ENCODE data around the gene FCRL1. TPM values are rescaled to one million over a fixed set of nuclear protein-coding genes. Genes with fewer than 3 reads are reported as not detected.

Gene FCRL1
- total RNA-seq, 3 donors from 2014 or later, result 0.32 TPM; not detected in 2

- H3K27ac ChIP-seq, result no peak overlapping the region
- no peak for DNase-seq (ENCODE audit: low spot score in 2 of 2)
- no peaks in the 10 kb centered on the region for H3K4me1 ChIP-seq
- intact Hi-C loops (cut with DNase I; ENCODE audit: low total_unique reads), result loop anchor here (2.0 kb wide), 1 partner anchor 27 kb away; the partner anchor contains the start of gene FCRL2
- no peaks in the 10 kb centered on the region for H3K9me3 ChIP-seq
- H3K4me3 ChIP-seq, result no peak overlapping the region
- TF ChIP-seq POLR2AphosphoS5 (IDR thresholded peaks at IDR 0.05), result no peak
- H3K36me3 ChIP-seq, result no peaks in the 10 kb centered on the region
- H3K27me3 ChIP-seq, result no peaks in the 10 kb centered on the region
Measured at GRCh38 chr1:157803851-157804250, 16.1 kb downstream of the FCRL1 start.

GRCh38 chr1:157799996-157800395 lies 19.9 kb downstream of the FCRL1 start:
- Histone ChIP-seq H3K9me3 (no peaks in the 10 kb centered on the region), H3K36me3 (no peaks in the 10 kb centered on the region), H3K4me3 (no peak overlapping the region), H3K27me3 (no peaks in the 10 kb centered on the region), H3K4me1 (no peaks in the 10 kb centered on the region), H3K27ac (no peak overlapping the region)
- intact Hi-C loops (cut with DNase I; ENCODE audit: low total_unique reads), result loop anchor here (10.0 kb wide), 1 partner anchor 245 kb away; no protein-coding TSS in a partner anchor
- TF ChIP-seq POLR2AphosphoS5 (IDR thresholded peaks at IDR 0.05) (no peak), POLR2A (IDR thresholded peaks at IDR 0.05) (no peak), CTCF (IDR thresholded peaks at IDR 0.05) (no peak)
- no peak for DNase-seq (ENCODE audit: low spot score in 2 of 2)

- peaks cover 0 to 12% of the 10 kb centered on the region in 2 donors for H3K9me3 ChIP-seq
- no peak for TF ChIP-seq CTCF (IDR thresholded peaks at IDR 0.05)
- TF ChIP-seq POLR2AphosphoS5 (IDR thresholded peaks at IDR 0.05), result no peak
- no peak for TF ChIP-seq POLR2A (IDR thresholded peaks at IDR 0.05)
- H3K4me3 ChIP-seq, result no peak overlapping the region
- H3K27me3 ChIP-seq, result no peaks in the 10 kb centered on the region
- intact Hi-C loops (cut with DNase I; ENCODE audit: low total_unique reads), result loop anchor here (10.0 kb wide), 1 partner anchor 247 kb away; no protein-coding TSS in a partner anchor
- DNase-seq (ENCODE audit: low spot score in 2 of 2), result no peak
- H3K4me1 ChIP-seq, result no peaks in the 10 kb centered on the region
- no peak overlapping the region for H3K27ac ChIP-seq
- H3K36me3 ChIP-seq, result no peaks in the 10 kb centered on the region
Measured at GRCh38 chr1:157798211-157798610, 21.7 kb downstream of the FCRL1 start.

GRCh38 chr1:157785248-157785647 lies 34.7 kb downstream of the FCRL1 start:
- intact Hi-C loops (cut with DNase I; ENCODE audit: low total_unique reads), result no loop called here
- H3K36me3 ChIP-seq, result no peaks in the 10 kb centered on the region
- H3K9me3 ChIP-seq, result no peaks in the 10 kb centered on the region
- no peaks in the 10 kb centered on the region for H3K27me3 ChIP-seq
- H3K27ac ChIP-seq, result no peak overlapping the region
- TF ChIP-seq CTCF (IDR thresholded peaks at IDR 0.05), result no peak
- no peak for TF ChIP-seq POLR2A (IDR thresholded peaks at IDR 0.05)
- TF ChIP-seq POLR2AphosphoS5 (IDR thresholded peaks at IDR 0.05), result no peak
- no peaks in the 10 kb centered on the region for H3K4me1 ChIP-seq
- DNase-seq (ENCODE audit: low spot score in 2 of 2), result no peak
- no peak overlapping the region for H3K4me3 ChIP-seq

GRCh38 chr1:157784801-157785200 lies 35.1 kb downstream of the FCRL1 start:
- no peak overlapping the region for H3K4me3 ChIP-seq
- H3K4me1 ChIP-seq, result no peaks in the 10 kb centered on the region
- H3K9me3 ChIP-seq, result no peaks in the 10 kb centered on the region
- no peaks in the 10 kb centered on the region for H3K36me3 ChIP-seq
- H3K27ac ChIP-seq, result no peak overlapping the region
- no peak for TF ChIP-seq CTCF (IDR thresholded peaks at IDR 0.05)
- TF ChIP-seq POLR2AphosphoS5 (IDR thresholded peaks at IDR 0.05), result no peak
- no peak for TF ChIP-seq POLR2A (IDR thresholded peaks at IDR 0.05)
- no peaks in the 10 kb centered on the region for H3K27me3 ChIP-seq
- intact Hi-C loops (cut with DNase I; ENCODE audit: low total_unique reads), result no loop called here
- DNase-seq (ENCODE audit: low spot score in 2 of 2), result no peak

GRCh38 chr1:157782931-157783330 lies 37.0 kb downstream of the FCRL1 start:
- intact Hi-C loops (cut with DNase I; ENCODE audit: low total_unique reads), result no loop called here
- no peaks in the 10 kb centered on the region for H3K4me1 ChIP-seq
- no peaks in the 10 kb centered on the region for H3K36me3 ChIP-seq
- no peaks in the 10 kb centered on the region for H3K9me3 ChIP-seq
- no peak overlapping the region for H3K4me3 ChIP-seq
- no peak for DNase-seq (ENCODE audit: low spot score in 2 of 2)
- no peaks in the 10 kb centered on the region for H3K27me3 ChIP-seq
- H3K27ac ChIP-seq, result no peak overlapping the region
- TF ChIP-seq CTCF (IDR thresholded peaks at IDR 0.05) (no peak), POLR2AphosphoS5 (IDR thresholded peaks at IDR 0.05) (no peak), POLR2A (IDR thresholded peaks at IDR 0.05) (no peak)

Data from breast epithelium (tissue), 4 donors.